K562 (cell line): ENCODE results near the gene DOCK1. TPM values are rescaled to one million over a fixed set of nuclear protein-coding genes. Genes with fewer than 3 reads are reported as not detected.

Experiments
- ATAC-seq: fragments of 200-7000 bp; cut with Tn5 transposase; 3 replicates; pipeline ENCODE4 v1.9.1; 2020; ENCODE audit warnings: moderate library complexity
- BruUV-seq: library from RNA; stranded (reverse); fragments of 400-500 nt; replicated peaks from 2 replicates; lab custom pipeline; 2021; lab: Mats Ljungman, UMichigan
- CTCF ChIA-PET: fragments of 300-600 bp; formaldehyde crosslinking; extraction: SDS; loops from one replicate; lab custom pipeline; 2021; ENCODE audit warnings: low intra/inter-chr PET ratio; lab: Yijun Ruan, JAX
- POLR2A ChIA-PET: fragments of 300-600, 350-650 bp; sonication (Branson Sonifier 250); formaldehyde crosslinking; extraction: SDS; loops from one replicate; lab custom pipeline; 2021; ENCODE audit warnings: antibody characterized with exemption, inconsistent platforms; lab: Yijun Ruan, JAX
- DNase-seq, 4 experiments: peaks; one replicate each; pipeline versions ENCODE4 v3.0.0 to v3.0.0-alpha.2; 2011 to 2018; ENCODE audit warnings: low spot score in 3 of 4, mixed read lengths in 3 of 4; ENCODE audit errors: extremely low read depth in 1 of 4
- FAIRE-seq: peaks from 2 replicates; lab custom pipeline; 2011; peaks lifted over from hg19 to GRCh38; lab: Jason Lieb, UNC
- H2AFZ ChIP-seq: 2 replicates; pipeline ENCODE4 v1.6.0; 2011; ENCODE audit warnings: low read depth, low read length, control low read depth, inconsistent platforms
- H3K27ac ChIP-seq: fragments of 200-600 bp; 3 replicates; pipeline ENCODE4 v1.8.0; 2011; ENCODE audit warnings: low read depth, mild to moderate bottlenecking, control low read depth, inconsistent platforms, low read length, moderate library complexity, mixed read lengths; ENCODE audit errors: extremely low read depth
- H3K27me3 ChIP-seq, 2 experiments: fragments of 300-600 bp in 1 of 2; 2 replicates in 1 of 2; 3 replicates in 1 of 2; pipeline versions ENCODE4 v1.6.0 to v1.8.0; 2011; ENCODE audit warnings: inconsistent platforms in 2 of 2, low read length in 2 of 2, mild to moderate bottlenecking in 1 of 2, mixed read lengths in 1 of 2, moderate library complexity in 1 of 2; ENCODE audit not compliant: control insufficient read depth in 2 of 2, insufficient read depth in 2 of 2
- H3K36me3 ChIP-seq: fragments of 300-600 bp; 3 replicates; pipeline ENCODE4 v1.8.0; 2011; ENCODE audit warnings: mild to moderate bottlenecking, low read length, inconsistent platforms; ENCODE audit not compliant: control insufficient read depth, insufficient read depth
- H3K4me1 ChIP-seq, 2 experiments: fragments of 200-600 bp in 1 of 2; replicated peaks in 1 of 2; 2 replicates in 1 of 2; 3 replicates in 1 of 2; pipeline versions ENCODE4 v1.5.1 to v1.8.0; 2011; ENCODE audit warnings: inconsistent platforms in 2 of 2, low read length in 2 of 2, mild to moderate bottlenecking in 1 of 2, mixed read lengths in 1 of 2, moderate library complexity in 1 of 2; ENCODE audit not compliant: control insufficient read depth in 2 of 2, insufficient read depth in 2 of 2
- H3K4me2 ChIP-seq: 2 replicates; pipeline ENCODE4 v1.6.1; 2011; ENCODE audit warnings: low read length, control low read depth, inconsistent platforms, mixed read lengths; ENCODE audit not compliant: insufficient read depth
- H3K4me3 ChIP-seq: fragments of 200-600 bp; sonication (generic), shearing (Covaris generic); 2 replicates; pipeline ENCODE4 v1.5.1; 2016; ENCODE audit warnings: control low read depth, inconsistent platforms
- H3K79me2 ChIP-seq: fragments of 200-600 bp; 3 replicates; pipeline ENCODE4 v1.8.0; 2011; ENCODE audit warnings: low read length, inconsistent platforms; ENCODE audit not compliant: control insufficient read depth, insufficient read depth
- H3K9ac ChIP-seq, 2 experiments: 2 replicates each; pipeline versions ENCODE4 v1.6.0 to v1.6.1; 2011; ENCODE audit warnings: low read depth in 2 of 2, low read length in 2 of 2, control low read depth in 1 of 2, inconsistent platforms in 1 of 2, mild to moderate bottlenecking in 1 of 2, mixed read lengths in 1 of 2; ENCODE audit not compliant: insufficient read depth in 1 of 2
- H3K9me1 ChIP-seq: one replicate; pipeline ENCODE4 v1.6.0; 2011; ENCODE audit warnings: inconsistent platforms, mild to moderate bottlenecking, low read length, moderate library complexity; ENCODE audit not compliant: control insufficient read depth, insufficient read depth
- H3K9me3 ChIP-seq: replicated peaks from 2 replicates; pipeline ENCODE4 v1.5.1; 2011; ENCODE audit warnings: low read depth, low read length, inconsistent platforms; ENCODE audit not compliant: control insufficient read depth, insufficient read depth
- H4K20me1 ChIP-seq: replicated peaks from 2 replicates; pipeline ENCODE4 v1.6.1; 2011; ENCODE audit warnings: low read length, inconsistent platforms, mixed read lengths; ENCODE audit not compliant: control insufficient read depth, insufficient read depth
- EHMT2 ChIP-seq: fragments of 450-650 bp; IDR thresholded peaks from 2 replicates; pipeline ENCODE4 v1.6.1; 2018; ENCODE audit warnings: antibody characterized with exemption
- MIER1 ChIP-seq: fragments of 450-650 bp; IDR thresholded peaks from 2 replicates; pipeline ENCODE4 v1.6.1; 2016; ENCODE audit warnings: antibody characterized with exemption, mild to moderate bottlenecking, low read depth
- PHB ChIP-seq: fragments of 250-450 bp; sonication (Bioruptor Pico); IDR thresholded peaks from 2 replicates; pipeline ENCODE4 v1.5.0; 2021
- RHOXF2B ChIP-seq: fragments of 250-450 bp; sonication (Bioruptor Pico); conservative IDR thresholded peaks from 2 replicates; pipeline ENCODE4 v1.5.1; 2021
- WGBS: fragments of 100-300 bp; shearing (Covaris generic); methylation state at CpG from one replicate; pipeline ENCODE4 v1.1.6; 2016; ENCODE audit warnings: low coverage, mixed read lengths; ENCODE audit not compliant: insufficient coverage; ENCODE audit errors: missing lambda C conversion rate; 5-methylcytosine and 5-hydroxymethylcytosine counted together
- in situ Hi-C: fragments of 300-500 bp; cut with MboI; formaldehyde crosslinking; loops from 4 replicates; pipeline ENCODE4 v1.15.0; 2018; ENCODE audit warnings: inconsistent platforms, mixed read lengths
- intact Hi-C: fragments of 100-400 bp; cut with micrococcal nuclease; formaldehyde crosslinking; loops from 2 replicates; pipeline ENCODE4 v1.14.2; 2022
- polyA plus RNA-seq, 8 experiments: library from polyadenylated mRNA; depleted of rRNA in 4 of 8; stranded (reverse) in 5 of 8; unstranded in 3 of 8; fragments of >200 nt; fragmentation: Nextera tagmentation in 2 of 8; fragmentation: Illumina TruSeq in 1 of 8; extraction: Ambion mirVana in 2 of 8; extraction: Trizol in 1 of 8; gene quantifications; 2 replicates each; pipeline versions ENCODE4 v1.2.1 to v1.2.3, GENCODE V29; 2011 to 2014; ENCODE audit warnings: inconsistent platforms in 1 of 8, missing spikeins in 1 of 8
- total RNA-seq, 7 experiments: library from RNA; depleted of rRNA in 6 of 7; stranded (reverse); fragments of >200 nt in 6 of 7; fragmentation: Illumina TruSeq in 2 of 7; extraction: Trizol in 2 of 7; gene quantifications; 2 replicates each; pipeline versions ENCODE4 v1.2.1 to v1.2.3, GENCODE V29; 2011 to 2021; ENCODE audit warnings: low replicate concordance in 1 of 7
- TF ChIP-seq, protein P1 (sequence below), 2 experiments: fragments of 450-650 bp; IDR thresholded peaks; 2 replicates each; pipeline ENCODE4 v1.6.1; 2018; ENCODE audit warnings: mild to moderate bottlenecking in 2 of 2, low read depth in 1 of 2; ENCODE audit not compliant: partially characterized antibody in 2 of 2
- TF ChIP-seq, protein P2 (sequence below): fragments of 450-650 bp; formaldehyde crosslinking; IDR thresholded peaks from 2 replicates; pipeline ENCODE4 v1.4.0; 2020; ENCODE audit warnings: mild to moderate bottlenecking, moderate library complexity
- TF ChIP-seq, protein P3 (sequence below): sonication (generic); formaldehyde crosslinking; IDR thresholded peaks from 2 replicates; pipeline ENCODE4 v1.4.0; 2020; ENCODE audit warnings: mild to moderate bottlenecking, missing genetic modification reagents
- TF ChIP-seq, protein P4 (sequence below), 2 experiments: IDR thresholded peaks; 2 replicates each; pipeline ENCODE4 v1.6.1; 2012; ENCODE audit warnings: improper control_type of control experiment in 2 of 2, low read depth in 2 of 2, low read length in 2 of 2, borderline replicate concordance in 1 of 2

Gene DOCK1
- total and polyA plus RNA-seq, 9 of the 15 experiments (the other 6 are each of a cell fraction or from before 2014, with no cell fraction given), result 0.31 TPM; not detected in 8

DNA sequence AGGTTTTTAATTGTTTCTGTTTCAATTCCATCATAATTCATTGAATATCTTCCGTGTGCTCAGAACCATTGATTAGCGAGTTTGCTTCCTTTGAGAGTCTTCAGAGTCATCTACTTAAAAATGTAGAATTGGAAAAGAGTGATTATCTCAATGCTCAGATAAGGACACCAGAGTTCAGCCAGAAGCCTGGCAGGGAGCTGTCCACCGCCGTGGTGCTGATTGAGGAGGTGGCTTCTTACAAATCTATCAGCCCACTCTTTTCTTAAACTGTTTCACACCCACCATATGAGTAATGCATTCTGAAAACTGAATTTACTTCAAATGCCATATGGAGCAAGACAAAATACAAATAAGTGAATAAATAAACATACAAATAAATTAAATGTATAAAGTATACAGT, 211.9 kb downstream of the DOCK1 start:
- Histone ChIP-seq H3K27me3 (no peaks in the 10 kb centered on the region), H3K79me2 (no peaks in the 10 kb centered on the region), H3K9me3 (no peaks in the 10 kb centered on the region), H3K9me1 (no peaks in the 10 kb centered on the region), H3K4me1 (no peaks in the 10 kb centered on the region), H3K4me2 (no peak overlapping the region), H3K4me3 (no peak overlapping the region), H3K27ac (no peak overlapping the region), H2AFZ (no peak overlapping the region), H3K36me3 (no peaks in the 10 kb centered on the region), H3K9ac (no peak overlapping the region), H4K20me1 (no peaks in the 10 kb centered on the region)
- in situ Hi-C loops (no loop called here), intact Hi-C loops (no loop called here)
- ChIA-PET POLR2A (no interaction called here), CTCF (no interaction called here)
- BruUV-seq, result no TSS peak
- WGBS, result 2% methylated on average over 4 of the region's 4 CpGs
- ATAC-seq (no peak), FAIRE-seq (no peak), DNase-seq (peak; percentile 7 to 35 (median 22))
- TF ChIP-seq, protein P1, sequence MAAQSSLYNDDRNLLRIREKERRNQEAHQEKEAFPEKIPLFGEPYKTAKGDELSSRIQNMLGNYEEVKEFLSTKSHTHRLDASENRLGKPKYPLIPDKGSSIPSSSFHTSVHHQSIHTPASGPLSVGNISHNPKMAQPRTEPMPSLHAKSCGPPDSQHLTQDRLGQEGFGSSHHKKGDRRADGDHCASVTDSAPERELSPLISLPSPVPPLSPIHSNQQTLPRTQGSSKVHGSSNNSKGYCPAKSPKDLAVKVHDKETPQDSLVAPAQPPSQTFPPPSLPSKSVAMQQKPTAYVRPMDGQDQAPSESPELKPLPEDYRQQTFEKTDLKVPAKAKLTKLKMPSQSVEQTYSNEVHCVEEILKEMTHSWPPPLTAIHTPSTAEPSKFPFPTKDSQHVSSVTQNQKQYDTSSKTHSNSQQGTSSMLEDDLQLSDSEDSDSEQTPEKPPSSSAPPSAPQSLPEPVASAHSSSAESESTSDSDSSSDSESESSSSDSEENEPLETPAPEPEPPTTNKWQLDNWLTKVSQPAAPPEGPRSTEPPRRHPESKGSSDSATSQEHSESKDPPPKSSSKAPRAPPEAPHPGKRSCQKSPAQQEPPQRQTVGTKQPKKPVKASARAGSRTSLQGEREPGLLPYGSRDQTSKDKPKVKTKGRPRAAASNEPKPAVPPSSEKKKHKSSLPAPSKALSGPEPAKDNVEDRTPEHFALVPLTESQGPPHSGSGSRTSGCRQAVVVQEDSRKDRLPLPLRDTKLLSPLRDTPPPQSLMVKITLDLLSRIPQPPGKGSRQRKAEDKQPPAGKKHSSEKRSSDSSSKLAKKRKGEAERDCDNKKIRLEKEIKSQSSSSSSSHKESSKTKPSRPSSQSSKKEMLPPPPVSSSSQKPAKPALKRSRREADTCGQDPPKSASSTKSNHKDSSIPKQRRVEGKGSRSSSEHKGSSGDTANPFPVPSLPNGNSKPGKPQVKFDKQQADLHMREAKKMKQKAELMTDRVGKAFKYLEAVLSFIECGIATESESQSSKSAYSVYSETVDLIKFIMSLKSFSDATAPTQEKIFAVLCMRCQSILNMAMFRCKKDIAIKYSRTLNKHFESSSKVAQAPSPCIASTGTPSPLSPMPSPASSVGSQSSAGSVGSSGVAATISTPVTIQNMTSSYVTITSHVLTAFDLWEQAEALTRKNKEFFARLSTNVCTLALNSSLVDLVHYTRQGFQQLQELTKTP (IDR thresholded peaks at IDR 0.05; ENCODE audit: low read depth in 1 of 2, partially characterized antibody in 2 of 2), result no peak
- no peak for TF ChIP-seq PHB
- peak; percentile 84 for TF ChIP-seq EHMT2
- TF ChIP-seq, protein P2, sequence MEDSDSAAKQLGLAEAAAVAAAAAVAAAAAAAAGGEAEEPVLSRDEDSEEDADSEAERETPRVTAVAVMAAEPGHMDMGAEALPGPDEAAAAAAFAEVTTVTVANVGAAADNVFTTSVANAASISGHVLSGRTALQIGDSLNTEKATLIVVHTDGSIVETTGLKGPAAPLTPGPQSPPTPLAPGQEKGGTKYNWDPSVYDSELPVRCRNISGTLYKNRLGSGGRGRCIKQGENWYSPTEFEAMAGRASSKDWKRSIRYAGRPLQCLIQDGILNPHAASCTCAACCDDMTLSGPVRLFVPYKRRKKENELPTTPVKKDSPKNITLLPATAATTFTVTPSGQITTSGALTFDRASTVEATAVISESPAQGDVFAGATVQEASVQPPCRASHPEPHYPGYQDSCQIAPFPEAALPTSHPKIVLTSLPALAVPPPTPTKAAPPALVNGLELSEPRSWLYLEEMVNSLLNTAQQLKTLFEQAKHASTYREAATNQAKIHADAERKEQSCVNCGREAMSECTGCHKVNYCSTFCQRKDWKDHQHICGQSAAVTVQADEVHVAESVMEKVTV (CRISPR knock-in tag), result no peak
- TF ChIP-seq, protein P3, sequence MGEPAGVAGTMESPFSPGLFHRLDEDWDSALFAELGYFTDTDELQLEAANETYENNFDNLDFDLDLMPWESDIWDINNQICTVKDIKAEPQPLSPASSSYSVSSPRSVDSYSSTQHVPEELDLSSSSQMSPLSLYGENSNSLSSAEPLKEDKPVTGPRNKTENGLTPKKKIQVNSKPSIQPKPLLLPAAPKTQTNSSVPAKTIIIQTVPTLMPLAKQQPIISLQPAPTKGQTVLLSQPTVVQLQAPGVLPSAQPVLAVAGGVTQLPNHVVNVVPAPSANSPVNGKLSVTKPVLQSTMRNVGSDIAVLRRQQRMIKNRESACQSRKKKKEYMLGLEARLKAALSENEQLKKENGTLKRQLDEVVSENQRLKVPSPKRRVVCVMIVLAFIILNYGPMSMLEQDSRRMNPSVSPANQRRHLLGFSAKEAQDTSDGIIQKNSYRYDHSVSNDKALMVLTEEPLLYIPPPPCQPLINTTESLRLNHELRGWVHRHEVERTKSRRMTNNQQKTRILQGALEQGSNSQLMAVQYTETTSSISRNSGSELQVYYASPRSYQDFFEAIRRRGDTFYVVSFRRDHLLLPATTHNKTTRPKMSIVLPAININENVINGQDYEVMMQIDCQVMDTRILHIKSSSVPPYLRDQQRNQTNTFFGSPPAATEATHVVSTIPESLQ (CRISPR knock-in tag), result no peak
- TF ChIP-seq, protein P4, sequence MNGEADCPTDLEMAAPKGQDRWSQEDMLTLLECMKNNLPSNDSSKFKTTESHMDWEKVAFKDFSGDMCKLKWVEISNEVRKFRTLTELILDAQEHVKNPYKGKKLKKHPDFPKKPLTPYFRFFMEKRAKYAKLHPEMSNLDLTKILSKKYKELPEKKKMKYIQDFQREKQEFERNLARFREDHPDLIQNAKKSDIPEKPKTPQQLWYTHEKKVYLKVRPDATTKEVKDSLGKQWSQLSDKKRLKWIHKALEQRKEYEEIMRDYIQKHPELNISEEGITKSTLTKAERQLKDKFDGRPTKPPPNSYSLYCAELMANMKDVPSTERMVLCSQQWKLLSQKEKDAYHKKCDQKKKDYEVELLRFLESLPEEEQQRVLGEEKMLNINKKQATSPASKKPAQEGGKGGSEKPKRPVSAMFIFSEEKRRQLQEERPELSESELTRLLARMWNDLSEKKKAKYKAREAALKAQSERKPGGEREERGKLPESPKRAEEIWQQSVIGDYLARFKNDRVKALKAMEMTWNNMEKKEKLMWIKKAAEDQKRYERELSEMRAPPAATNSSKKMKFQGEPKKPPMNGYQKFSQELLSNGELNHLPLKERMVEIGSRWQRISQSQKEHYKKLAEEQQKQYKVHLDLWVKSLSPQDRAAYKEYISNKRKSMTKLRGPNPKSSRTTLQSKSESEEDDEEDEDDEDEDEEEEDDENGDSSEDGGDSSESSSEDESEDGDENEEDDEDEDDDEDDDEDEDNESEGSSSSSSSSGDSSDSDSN (IDR thresholded peaks at IDR 0.05; ENCODE audit: borderline replicate concordance in 1 of 2, low read depth in 2 of 2, low read length in 2 of 2), result no peak
- peak; percentile 71; the same call in 1 of the 2 replicates for TF ChIP-seq MIER1
- no peak for TF ChIP-seq RHOXF2B
